GM12878 (cell line): Measurements from ENCODE around the gene ATRN. TPM values are rescaled to one million over a fixed set of nuclear protein-coding genes. Genes with fewer than 3 reads are reported as not detected.

Experiments
- ATAC-seq: fragments of 200-7000 bp; cut with Tn5 transposase; 3 replicates; pipeline ENCODE4 v1.9.1; 2020; ENCODE audit warnings: mild to moderate bottlenecking, moderate library complexity
- BruUV-seq: library from RNA; stranded (reverse); fragments of 400-500 nt; replicated peaks from 2 replicates; lab custom pipeline; 2021; lab: Mats Ljungman, UMichigan
- CTCF ChIA-PET: fragments of 300-600 bp; sonication (Branson Sonifier 250); formaldehyde crosslinking; extraction: SDS; loops from one replicate; lab custom pipeline; 2021; ENCODE audit warnings: inconsistent platforms; lab: Yijun Ruan, JAX
- POLR2A ChIA-PET: fragments of 350-600 bp; formaldehyde crosslinking; extraction: SDS; loops from one replicate; lab custom pipeline; 2021; ENCODE audit warnings: inconsistent platforms; lab: Charles Lee
- RAD21 ChIA-PET: fragments of 300-600 bp; sonication (Branson Sonifier 250); formaldehyde crosslinking; loops from one replicate; lab custom pipeline; 2023; ENCODE audit warnings: antibody characterized with exemption; ENCODE audit not compliant: unreplicated experiment; lab: Charles Lee
- SMC1A ChIA-PET: fragments of 300-600 bp; sonication (Branson Sonifier 250); formaldehyde crosslinking; loops from one replicate; lab custom pipeline; 2023; ENCODE audit not compliant: unreplicated experiment, uncharacterized antibody; lab: Charles Lee
- DNase-seq: peaks from one replicate; pipeline ENCODE4 v3.0.0-alpha.2; 2011; ENCODE audit warnings: low read depth, low spot score
- FAIRE-seq: peaks from 3 replicates; lab custom pipeline; 2011; peaks lifted over from hg19 to GRCh38; lab: Jason Lieb, UNC
- H2AFZ ChIP-seq: 2 replicates; pipeline ENCODE4 v1.6.0; 2011; ENCODE audit warnings: low read depth, low read length, control low read depth; ENCODE audit not compliant: control insufficient read depth
- H3K27ac ChIP-seq: 2 replicates; pipeline ENCODE4 v1.5.1; 2011; ENCODE audit warnings: control low read depth; ENCODE audit not compliant: control insufficient read depth, insufficient read depth
- H3K27me3 ChIP-seq, 2 experiments: replicated peaks in 1 of 2; 2 replicates each; pipeline versions ENCODE4 v1.6.0 to v1.6.1; 2011; ENCODE audit warnings: low read length in 1 of 2; ENCODE audit not compliant: control insufficient read depth in 2 of 2, insufficient read depth in 2 of 2
- H3K36me3 ChIP-seq, 2 experiments: 2 replicates each; pipeline ENCODE4 v1.5.1; 2011; ENCODE audit warnings: low read length in 1 of 2; ENCODE audit not compliant: control insufficient read depth in 2 of 2, insufficient read depth in 2 of 2
- H3K4me1 ChIP-seq: 2 replicates; pipeline ENCODE4 v1.6.1; 2011; ENCODE audit warnings: mild to moderate bottlenecking, low read length, moderate library complexity, mixed read lengths; ENCODE audit not compliant: control insufficient read depth, insufficient read depth
- H3K4me2 ChIP-seq: 2 replicates; pipeline ENCODE4 v1.6.0; 2011; ENCODE audit warnings: control low read depth; ENCODE audit not compliant: control insufficient read depth, insufficient read depth
- H3K4me3 ChIP-seq: fragments of 200-600 bp; sonication (generic); 2 replicates; pipeline ENCODE4 v1.5.1; 2016
- H3K79me2 ChIP-seq: 2 replicates; pipeline ENCODE4 v1.6.0; 2011; ENCODE audit warnings: low read length; ENCODE audit not compliant: control insufficient read depth, insufficient read depth
- H3K9ac ChIP-seq: 2 replicates; pipeline ENCODE4 v1.8.0; 2011; ENCODE audit warnings: low read length, control low read depth, mixed read lengths; ENCODE audit not compliant: control insufficient read depth, insufficient read depth
- H3K9me3 ChIP-seq: replicated peaks from 3 replicates; pipeline ENCODE4 v1.5.1; 2011; ENCODE audit warnings: mild to moderate bottlenecking, low read length; ENCODE audit not compliant: control insufficient read depth, insufficient read depth
- H4K20me1 ChIP-seq: 2 replicates; pipeline ENCODE4 v1.6.0; 2011; ENCODE audit not compliant: control insufficient read depth, insufficient read depth
- CHD4 ChIP-seq: fragments of 200-600 bp; sonication (generic); IDR thresholded peaks from 2 replicates; pipeline ENCODE4 v1.6.1; 2016; ENCODE audit warnings: mild to moderate bottlenecking
- EED ChIP-seq: sonication (generic); IDR thresholded peaks from 2 replicates; pipeline ENCODE4 v1.6.1; 2016; ENCODE audit warnings: antibody characterized with exemption, low read depth
- IRF4 ChIP-seq: IDR thresholded peaks from 2 replicates; pipeline ENCODE4 v1.6.1; 2011; ENCODE audit warnings: low read depth, low read length
- LARP7 ChIP-seq: fragments of 450-650 bp; IDR thresholded peaks from 2 replicates; pipeline ENCODE4 v1.6.1; 2017; ENCODE audit warnings: mild to moderate bottlenecking
- RCOR1 ChIP-seq: conservative IDR thresholded peaks from 2 replicates; pipeline ENCODE4 v1.6.1; 2012; ENCODE audit warnings: low read depth, low read length, improper control_type of control experiment
- SP1 ChIP-seq: IDR thresholded peaks from one replicate; pipeline ENCODE4 v1.6.1; 2011; ENCODE audit warnings: low read depth, low read length
- ZBTB33 ChIP-seq: fragments of 450-650 bp; IDR thresholded peaks from 2 replicates; pipeline ENCODE4 v1.6.1; 2017; ENCODE audit warnings: mild to moderate bottlenecking
- ZBTB4 ChIP-seq: fragments of 450-650 bp; formaldehyde crosslinking; IDR thresholded peaks from 2 replicates; pipeline ENCODE4 v1.4.0; 2022; ENCODE audit warnings: mild to moderate bottlenecking, moderate library complexity
- WGBS: methylation state at CpG from one replicate; pipeline ENCODE4 v1.1.6; 2016; ENCODE audit warnings: low lambda C conversion rate; ENCODE audit not compliant: insufficient replicate concordance, insufficient coverage; ENCODE audit errors: missing lambda C conversion rate; 5-methylcytosine and 5-hydroxymethylcytosine counted together
- in situ Hi-C: fragments of 300-500 bp; cut with MboI; formaldehyde crosslinking; loops from 9 replicates; pipeline ENCODE4 v1.14.3; 2018; ENCODE audit warnings: mixed read lengths
- intact Hi-C: fragments of 100-400 bp; cut with micrococcal nuclease; formaldehyde crosslinking; loops from one replicate; pipeline ENCODE4 v1.14.2; 2022; ENCODE audit not compliant: unreplicated experiment
- polyA plus RNA-seq, 11 experiments: library from polyadenylated mRNA; depleted of rRNA in 4 of 11; unstranded in 6 of 11; stranded (reverse) in 5 of 11; fragments of >200 nt; fragmentation: Nextera tagmentation in 4 of 11; fragmentation: Illumina TruSeq in 1 of 11; extraction: Ambion mirVana in 4 of 11; extraction: Trizol in 1 of 11; gene quantifications; 1 replicate in 1 of 11; 2 replicates in 10 of 11; pipeline versions ENCODE4 v1.2.1 to v1.2.3, GENCODE V29; 2011 to 2016; ENCODE audit warnings: inconsistent platforms in 2 of 11, missing spikeins in 2 of 11, low read depth in 1 of 11
- total RNA-seq, 4 experiments: library from RNA; depleted of rRNA in 3 of 4; stranded (reverse); fragments of >200 nt in 3 of 4; fragmentation: Illumina TruSeq in 1 of 4; extraction: Trizol in 1 of 4; gene quantifications; 2 replicates each; pipeline versions ENCODE4 v1.2.1 to v1.2.3, GENCODE V29; 2013 to 2021
- TF ChIP-seq, protein P1 (sequence below): fragments of 450-650 bp; IDR thresholded peaks from 2 replicates; pipeline ENCODE4 v1.6.1; 2016; ENCODE audit warnings: mild to moderate bottlenecking

The ATRN gene
- total and polyA plus RNA-seq, 10 of the 15 experiments (the other 5 are each of a cell fraction or from before 2014, with no cell fraction given), result 0.71 to 11.6 (median 6.9) TPM

- POLR2A ChIA-PET, result no interaction called here
- RAD21 ChIA-PET, result no interaction called here
- 56% methylated on average over 16 of the region's 16 CpGs for WGBS
- Histone ChIP-seq H3K27ac (no peak overlapping the region), H3K36me3 (no peaks in the 10 kb centered on the region), H3K79me2 (no peaks in the 10 kb centered on the region), H3K9ac (no peak overlapping the region), H3K4me3 (no peak overlapping the region), H2AFZ (no peak overlapping the region), H3K4me1 (no peaks in the 10 kb centered on the region), H4K20me1 (no peaks in the 10 kb centered on the region), H3K4me2 (no peak overlapping the region), H3K27me3 (no peaks in the 10 kb centered on the region; a peak in 1 of 4 replicates), H3K9me3 (no peaks in the 10 kb centered on the region; the same call in 2 of the 3 replicates)
- TF ChIP-seq SP1, result no peak
- TF ChIP-seq ZBTB4, result no peak
- TF ChIP-seq ZBTB33, result no peak
- no peak for TF ChIP-seq LARP7
- no peak for TF ChIP-seq EED
- TF ChIP-seq, protein P1, sequence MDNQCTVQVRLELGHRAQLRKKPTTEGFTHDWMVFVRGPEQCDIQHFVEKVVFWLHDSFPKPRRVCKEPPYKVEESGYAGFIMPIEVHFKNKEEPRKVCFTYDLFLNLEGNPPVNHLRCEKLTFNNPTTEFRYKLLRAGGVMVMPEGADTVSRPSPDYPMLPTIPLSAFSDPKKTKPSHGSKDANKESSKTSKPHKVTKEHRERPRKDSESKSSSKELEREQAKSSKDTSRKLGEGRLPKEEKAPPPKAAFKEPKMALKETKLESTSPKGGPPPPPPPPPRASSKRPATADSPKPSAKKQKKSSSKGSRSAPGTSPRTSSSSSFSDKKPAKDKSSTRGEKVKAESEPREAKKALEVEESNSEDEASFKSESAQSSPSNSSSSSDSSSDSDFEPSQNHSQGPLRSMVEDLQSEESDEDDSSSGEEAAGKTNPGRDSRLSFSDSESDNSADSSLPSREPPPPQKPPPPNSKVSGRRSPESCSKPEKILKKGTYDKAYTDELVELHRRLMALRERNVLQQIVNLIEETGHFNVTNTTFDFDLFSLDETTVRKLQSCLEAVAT, result no peak
- no peak for TF ChIP-seq RCOR1
- TF ChIP-seq CHD4, result no peak
- no peak for TF ChIP-seq IRF4
- SMC1A ChIA-PET, result no interaction called here
- DNase-seq (no peak), ATAC-seq (no peak), FAIRE-seq (no peak)
- intact Hi-C loops (no loop called here), in situ Hi-C loops (no loop called here)
- CTCF ChIA-PET, result interaction anchor here (1.1 kb wide), 1 partner anchor 17 kb away, joined by 3 read pairs; no protein-coding TSS in a partner anchor
- BruUV-seq, result no TSS peak
These were observed 220.5 kb downstream of the ATRN start for GRCh38 chr20:3691306-3691705.
